Activated T-helper 9 cell treated with anti-CD3 and anti-CD28 coated beads, Interleukin-2, amount 50 U/mL, for 16 hours (primary cell): ENCODE results near the gene C3.
A peak's percentile ranks its signal among the peaks of the same experiment; 100 is the strongest.
"Not testable (repeated sequence)": the region's sequence is repeated elsewhere in the genome, so short reads cannot be mapped to it uniquely, and the experiment has no call there.

Experiments
- DNase-seq: peaks from one replicate; pipeline ENCODE4 v3.0.0-alpha.2; 2020; ENCODE audit warnings: low read depth

The C3 gene

GRCh38 chr19:6663236-6664201 is 56.9 kb downstream of the C3 start:
- DNase-seq = no peak

DNA sequence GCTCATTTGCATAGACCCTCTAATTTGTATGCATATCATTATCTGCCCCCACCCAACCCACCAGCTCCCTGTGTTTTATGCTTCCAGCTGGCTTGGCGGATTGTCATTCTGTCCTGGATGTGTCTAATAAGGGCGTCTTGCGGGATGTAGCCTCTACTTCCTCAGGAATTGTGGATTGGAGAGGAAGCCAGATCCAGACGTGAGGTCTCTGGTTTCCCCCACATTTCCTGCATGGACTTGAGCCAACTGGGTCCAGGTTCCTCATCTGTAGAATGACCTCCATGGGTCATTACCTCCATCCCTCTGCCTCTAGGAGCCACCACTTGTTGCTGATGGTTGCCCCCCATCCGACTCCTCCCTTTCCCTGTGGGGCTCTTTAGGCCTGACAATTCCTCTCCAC is 57.7 kb downstream of the C3 start:
- DNase-seq = no peak

- peak; percentile 46 for DNase-seq
These were observed 58.8 kb downstream of the C3 start for GRCh38 chr19:6661509-6662244.

DNA sequence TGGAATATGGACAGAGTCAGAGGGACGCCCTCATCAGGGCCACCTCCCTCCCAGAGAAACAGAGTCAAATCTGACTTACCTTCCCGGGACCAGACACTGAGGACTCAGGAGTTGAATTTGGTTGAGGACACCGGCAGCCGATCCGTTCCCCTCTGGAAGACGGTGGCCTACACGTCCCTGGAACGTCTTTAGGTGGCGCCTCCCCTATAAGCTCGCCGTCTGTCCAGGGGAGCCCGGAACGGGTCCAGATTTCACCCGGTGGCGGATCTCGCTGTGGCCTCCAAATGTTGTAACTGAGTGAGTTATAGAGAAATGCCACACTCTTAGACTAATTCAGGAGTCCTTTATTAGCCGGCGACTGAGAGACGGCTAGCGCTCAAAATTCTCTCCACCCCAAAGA is 59.5 kb downstream of the C3 start:
- no peak for DNase-seq

- not testable (repeated sequence) for DNase-seq
These were observed 64.1 kb downstream of the C3 start for GRCh38 chr19:6656390-6656789.

DNA sequence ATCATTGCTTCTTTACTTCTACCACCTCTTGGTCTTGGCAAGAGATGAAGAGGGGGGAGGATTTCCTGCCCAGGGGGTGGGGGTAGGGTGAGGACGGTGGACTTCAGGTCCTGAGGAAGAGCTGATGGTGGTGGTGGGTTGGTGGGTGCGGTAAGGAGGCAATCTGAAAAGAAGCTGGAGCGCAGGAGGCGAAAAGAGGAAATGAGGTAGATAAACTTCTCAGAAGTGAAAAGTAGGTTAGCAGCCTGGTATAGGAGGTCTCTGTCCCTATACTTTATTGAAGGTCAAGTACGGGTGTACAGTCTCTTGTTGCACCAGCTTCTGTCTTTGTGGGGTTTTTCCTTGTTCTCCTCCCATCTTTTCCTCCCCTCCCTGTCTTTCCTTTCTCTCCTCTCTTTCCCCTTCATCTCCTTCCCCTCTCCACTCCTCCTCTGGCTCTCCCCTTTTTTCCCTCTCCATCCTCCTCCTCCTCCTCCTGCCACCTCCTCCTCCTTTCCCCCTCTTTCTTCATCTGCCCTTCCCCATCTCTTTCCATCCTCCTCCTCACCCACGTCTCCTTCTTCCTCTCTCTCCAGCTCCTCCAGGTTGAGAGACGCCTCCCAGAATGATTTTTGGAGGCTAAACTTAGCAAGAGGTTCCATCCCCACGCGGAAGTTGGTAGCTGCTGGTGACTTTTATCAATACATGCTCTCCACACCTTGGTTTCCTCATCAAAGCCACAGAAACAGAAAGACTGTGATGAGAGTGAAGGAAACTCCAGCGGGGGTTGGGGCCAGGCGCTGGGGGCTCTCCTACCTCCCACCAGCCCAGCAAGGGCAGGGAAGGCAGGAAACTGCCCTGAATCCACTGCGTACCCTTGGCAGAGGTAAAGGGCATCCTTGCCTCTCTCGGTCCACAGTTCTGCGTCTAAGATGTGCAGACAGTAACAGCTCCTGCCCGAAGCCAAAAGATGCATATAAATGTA is 65.8 kb downstream of the C3 start:
- DNase-seq = peak; percentile 57

GRCh38 chr19:6652805-6653094 is 67.7 kb downstream of the C3 start:
- DNase-seq = no peak

DNA sequence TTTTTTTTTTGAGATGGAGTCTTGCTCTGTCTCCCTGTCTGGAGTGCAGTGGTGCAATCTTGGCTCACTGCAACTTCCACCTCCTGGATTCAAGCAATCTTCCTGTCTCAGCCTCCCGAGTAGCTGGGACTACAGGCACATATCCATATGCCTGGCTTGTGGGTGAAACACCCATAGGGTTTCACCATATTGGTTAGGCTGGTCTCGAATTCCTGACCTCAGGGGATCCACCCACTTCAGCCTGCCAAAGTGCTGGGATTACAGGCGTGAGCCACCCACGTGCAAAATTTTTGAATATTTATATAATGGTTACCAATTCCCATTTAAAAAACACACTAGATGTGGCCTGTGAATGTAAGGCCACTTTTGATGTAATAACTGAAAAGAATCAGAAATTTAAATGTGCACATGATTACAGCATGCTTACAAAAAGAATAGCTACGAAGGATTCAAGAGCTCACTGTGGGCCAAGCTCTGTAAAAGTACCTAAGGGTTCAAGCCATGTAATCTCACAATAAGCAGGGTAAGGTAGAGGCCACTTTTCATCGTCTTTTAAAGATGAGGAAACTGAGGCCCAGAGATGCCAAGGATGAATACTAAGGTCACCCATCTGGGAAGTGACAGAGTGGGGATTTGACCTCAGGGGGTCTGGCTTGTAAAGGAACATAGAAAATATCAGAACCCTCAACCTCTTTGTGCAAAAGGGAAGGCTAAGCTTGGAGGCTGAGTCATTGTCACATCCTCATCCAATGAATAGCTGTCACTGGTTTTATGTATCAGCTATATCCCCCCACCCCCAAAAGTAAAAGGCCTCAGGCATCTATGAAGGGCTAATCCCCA is 68.3 kb downstream of the C3 start:
- no peak for DNase-seq

DNA sequence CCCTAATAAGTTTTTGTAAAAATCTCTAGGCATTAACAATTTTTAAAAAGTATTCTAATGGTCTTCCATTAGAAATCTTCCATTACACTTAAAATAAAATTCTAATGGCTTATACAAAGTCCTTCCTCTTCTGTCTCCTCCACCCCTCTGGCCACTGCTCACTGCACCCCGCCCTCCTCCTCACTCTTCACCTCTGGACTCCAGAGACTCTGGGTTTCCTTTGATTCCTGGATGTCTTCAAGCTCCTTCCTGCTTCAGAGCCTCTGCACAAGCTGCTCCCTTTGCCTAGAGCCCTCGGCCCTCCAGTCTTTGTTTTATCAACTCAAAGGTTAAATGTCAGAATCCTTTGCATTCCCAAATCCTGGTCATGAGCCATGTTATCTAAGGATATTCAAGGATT is 71.3 kb downstream of the C3 start:
- no peak for DNase-seq

DNA sequence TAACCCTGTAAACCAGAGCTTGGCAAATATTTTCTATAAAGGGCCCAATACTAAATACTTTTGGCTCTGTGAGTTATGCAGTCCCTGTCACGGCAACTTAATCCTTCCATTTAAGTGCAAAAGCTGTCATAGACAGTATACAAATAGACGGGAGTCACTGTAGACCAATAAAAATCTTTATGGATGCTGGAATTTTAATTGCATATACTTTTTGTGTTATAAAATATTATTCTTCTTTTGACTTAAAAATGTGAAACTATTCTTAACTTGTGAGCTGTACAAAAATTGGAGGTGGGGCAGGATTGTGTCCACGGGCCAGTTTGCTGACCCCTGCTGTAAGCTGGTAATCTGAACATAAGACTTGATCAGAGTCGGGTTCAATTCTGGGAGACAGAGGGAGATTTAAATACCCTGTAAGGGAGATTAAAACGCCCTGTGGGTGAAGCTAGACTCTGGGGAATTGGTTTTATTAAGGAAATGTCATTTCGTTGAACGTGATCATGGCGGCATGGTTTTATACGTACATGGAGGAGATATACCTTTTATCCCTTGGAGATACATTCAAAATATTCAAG is 72.2 kb downstream of the C3 start:
- DNase-seq = no peak

- DNase-seq = no peak
These were observed 75.7 kb downstream of the C3 start for GRCh38 chr19:6644796-6645195.

- not testable (repeated sequence) for DNase-seq
These were observed 80.1 kb downstream of the C3 start for GRCh38 chr19:6640333-6640732.

GRCh38 chr19:6639439-6639838 is 81.0 kb downstream of the C3 start:
- DNase-seq = no peak

DNA sequence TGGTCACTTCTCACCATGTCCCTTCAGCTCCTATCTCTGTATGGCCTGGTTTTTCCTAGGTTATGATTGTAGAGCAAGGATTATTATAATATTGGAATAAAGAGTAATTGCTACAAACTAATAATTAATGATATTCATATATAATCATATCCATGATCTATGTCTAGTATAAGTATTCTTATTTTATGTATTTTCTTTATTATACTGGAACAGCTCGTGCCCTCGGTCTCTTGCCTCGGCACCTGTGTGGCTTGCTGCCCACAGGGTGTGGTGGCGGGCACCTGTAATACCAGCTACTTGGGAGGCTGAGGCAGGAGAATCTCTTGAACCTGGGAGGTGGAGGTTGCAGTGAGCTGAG is 87.0 kb downstream of the C3 start:
- DNase-seq = not testable (repeated sequence)

DNA sequence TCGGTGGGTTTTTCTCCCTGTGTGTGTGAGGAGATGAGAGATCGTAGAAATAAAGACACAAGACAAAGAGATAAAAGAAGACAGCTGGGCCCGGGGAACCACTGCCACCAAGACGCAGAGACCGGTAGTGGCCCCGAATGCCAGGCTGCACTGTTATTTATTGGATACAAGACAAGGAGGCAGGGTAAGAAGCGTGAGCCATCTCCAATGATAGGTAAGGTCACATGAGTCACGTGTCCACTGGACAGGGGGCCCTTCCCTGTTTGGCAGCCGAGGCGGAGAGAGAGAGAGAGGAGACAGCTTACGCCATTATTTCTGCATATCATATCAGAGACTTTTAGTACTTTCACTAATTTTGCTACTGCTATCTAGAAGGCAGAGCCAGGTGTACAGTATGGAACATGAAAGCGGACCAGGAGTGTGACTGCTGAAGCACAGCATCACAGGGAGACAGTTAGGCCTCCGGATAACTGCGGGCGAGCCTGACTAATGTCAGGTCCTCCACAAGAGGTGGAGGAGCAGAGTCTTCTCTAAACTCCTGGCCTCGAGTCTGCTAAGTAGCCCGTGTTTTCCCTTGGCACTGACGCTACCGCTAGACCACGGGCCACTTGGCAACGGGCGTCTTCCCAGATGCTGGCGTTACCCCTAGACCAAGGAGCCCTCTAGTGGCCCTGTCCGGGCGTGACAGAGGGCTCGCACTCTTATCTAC is 87.5 kb downstream of the C3 start:
- DNase-seq = peak; percentile 31

- DNase-seq = peak; percentile 51
These were observed 88.3 kb downstream of the C3 start for GRCh38 chr19:6632002-6632621.
